IMR-90 (cell line): ENCODE measurements around the gene MLEC. TPM values are rescaled to one million over a fixed set of nuclear protein-coding genes. Genes with fewer than 3 reads are reported as not detected.

Experiments
- ATAC-seq: fragments of 200-7000 bp; cut with Tn5 transposase; 2 replicates; pipeline ENCODE4 v1.9.1; 2020; ENCODE audit warnings: low read depth, mild to moderate bottlenecking, moderate library complexity
- BruUV-seq: library from RNA; stranded (reverse); fragments of 400-500 nt; replicated peaks from 2 replicates; lab custom pipeline; 2021; lab: Mats Ljungman, UMichigan
- CTCF ChIA-PET: fragments of 300-600 bp; formaldehyde crosslinking; extraction: SDS; loops from one replicate; lab custom pipeline; 2021; ENCODE audit warnings: antibody characterized with exemption; lab: Yijun Ruan, JAX
- POLR2A ChIA-PET: fragments of 300-600 bp; sonication (Branson Sonifier 250); formaldehyde crosslinking; loops from one replicate; lab custom pipeline; 2022; ENCODE audit warnings: antibody characterized with exemption; ENCODE audit not compliant: unreplicated experiment; lab: Charles Lee
- DNase-seq: peaks from one replicate; pipeline ENCODE4 v3.0.0; 2013
- H2AFZ ChIP-seq: replicated peaks from 2 replicates; pipeline ENCODE3; 2013; ENCODE audit warnings: low read length, mild to moderate bottlenecking; ENCODE audit not compliant: poor library complexity
- H2AK5ac ChIP-seq: 2 replicates; pipeline ENCODE4 v1.6.1; 2013; ENCODE audit warnings: low read depth, low read length, inconsistent platforms
- H2AK9ac ChIP-seq: replicated peaks from 2 replicates; pipeline ENCODE3; 2013; ENCODE audit warnings: mild to moderate bottlenecking, low read depth, low read length, moderate library complexity; ENCODE audit not compliant: poor library complexity
- H2BK120ac ChIP-seq: 2 replicates; pipeline ENCODE4 v1.6.1; 2013; ENCODE audit warnings: low read depth, low read length, inconsistent platforms
- H2BK15ac ChIP-seq: 3 replicates; pipeline ENCODE4 v1.6.1; 2013; ENCODE audit warnings: low read depth, low read length, inconsistent platforms
- H2BK20ac ChIP-seq: 2 replicates; pipeline ENCODE4 v1.6.1; 2013; ENCODE audit warnings: low read depth, mild to moderate bottlenecking, inconsistent platforms, low read length, moderate library complexity
- H2BK5ac ChIP-seq: 2 replicates; pipeline ENCODE4 v1.6.1; 2013; ENCODE audit warnings: mild to moderate bottlenecking, low read depth, low read length, inconsistent platforms; ENCODE audit not compliant: poor library complexity, severe bottlenecking
- H3K14ac ChIP-seq: replicated peaks from 2 replicates; pipeline ENCODE4 v1.6.1; 2013; ENCODE audit warnings: low read depth, low read length, inconsistent platforms
- H3K18ac ChIP-seq: 2 replicates; pipeline ENCODE4 v1.6.1; 2013; ENCODE audit warnings: low read depth, low read length, control low read depth
- H3K23ac ChIP-seq: 2 replicates; pipeline ENCODE4 v1.6.1; 2013; ENCODE audit warnings: low read depth, low read length, inconsistent platforms
- H3K27ac ChIP-seq: 2 replicates; pipeline ENCODE4 v1.5.1; 2013; ENCODE audit warnings: mild to moderate bottlenecking, control low read depth, low read length; ENCODE audit not compliant: insufficient read depth
- H3K27me3 ChIP-seq: 2 replicates; pipeline ENCODE4 v1.6.1; 2013; ENCODE audit warnings: low read length; ENCODE audit not compliant: control insufficient read depth, insufficient read depth
- H3K36me3 ChIP-seq: 2 replicates; pipeline ENCODE4 v1.6.1; 2013; ENCODE audit warnings: low read length, mixed read lengths; ENCODE audit not compliant: control insufficient read depth, insufficient read depth
- H3K4ac ChIP-seq: 2 replicates; pipeline ENCODE4 v1.6.1; 2013; ENCODE audit warnings: low read depth, low read length, inconsistent platforms
- H3K4me1 ChIP-seq: 2 replicates; pipeline ENCODE4 v1.6.1; 2013; ENCODE audit warnings: low read length, mixed read lengths; ENCODE audit not compliant: control insufficient read depth, insufficient read depth
- H3K4me2 ChIP-seq: 2 replicates; pipeline ENCODE4 v1.6.1; 2013; ENCODE audit warnings: low read depth, mild to moderate bottlenecking, control low read depth, low read length, moderate library complexity
- H3K4me3 ChIP-seq: 2 replicates; pipeline ENCODE4 v1.5.1; 2013; ENCODE audit warnings: low read depth, mild to moderate bottlenecking, control low read depth, low read length, moderate library complexity; ENCODE audit not compliant: insufficient read depth
- H3K56ac ChIP-seq: 2 replicates; pipeline ENCODE4 v1.6.1; 2013; ENCODE audit warnings: low read length, inconsistent platforms; ENCODE audit not compliant: insufficient read depth; ENCODE audit errors: extremely low read depth
- H3K79me1 ChIP-seq, 2 experiments: 2 replicates each; pipeline ENCODE4 v1.6.1; 2013; ENCODE audit warnings: low read length in 2 of 2, inconsistent platforms in 1 of 2, low read depth in 1 of 2
- H3K9ac ChIP-seq: 2 replicates; pipeline ENCODE4 v1.6.1; 2013; ENCODE audit warnings: low read depth, low read length, control low read depth
- H3K9me1 ChIP-seq: 2 replicates; pipeline ENCODE4 v1.6.1; 2013; ENCODE audit warnings: low read length, inconsistent platforms; ENCODE audit not compliant: insufficient read depth
- H3K9me3 ChIP-seq: 2 replicates; pipeline ENCODE4 v1.6.1; 2013; ENCODE audit warnings: low read length; ENCODE audit not compliant: control insufficient read depth, insufficient read depth
- H4K20me1 ChIP-seq: 2 replicates; pipeline ENCODE4 v1.6.1; 2013; ENCODE audit warnings: low read length, inconsistent platforms; ENCODE audit not compliant: insufficient read depth
- H4K5ac ChIP-seq: 2 replicates; pipeline ENCODE4 v1.6.1; 2013; ENCODE audit warnings: mild to moderate bottlenecking, low read depth, low read length, control low read depth
- H4K8ac ChIP-seq, 2 experiments: 2 replicates each; pipeline ENCODE4 v1.6.1; 2013; ENCODE audit warnings: low read depth in 2 of 2, low read length in 2 of 2, control low read depth in 1 of 2, inconsistent platforms in 1 of 2
- H4K91ac ChIP-seq: 2 replicates; pipeline ENCODE4 v1.6.1; 2013; ENCODE audit warnings: low read depth, low read length, inconsistent platforms; ENCODE audit not compliant: insufficient read depth
- BHLHE40 ChIP-seq: fragments of 150-350 bp; IDR thresholded peaks from 2 replicates; pipeline ENCODE4 v1.6.1; 2016; ENCODE audit warnings: mild to moderate bottlenecking, low read depth, low read length
- MAFK ChIP-seq: IDR thresholded peaks from 2 replicates; pipeline ENCODE4 v1.6.1; 2012; ENCODE audit warnings: low read depth, low read length, improper control_type of control experiment
- MAZ ChIP-seq: IDR thresholded peaks from 2 replicates; pipeline ENCODE4 v1.6.1; 2012; ENCODE audit warnings: low read depth, mild to moderate bottlenecking, low read length, improper control_type of control experiment, moderate library complexity, borderline replicate concordance
- NFE2L2 ChIP-seq: fragments of 150-350 bp; IDR thresholded peaks from 2 replicates; pipeline ENCODE4 v1.6.1; 2016; ENCODE audit warnings: low read depth, mild to moderate bottlenecking, low read length
- RCOR1 ChIP-seq: IDR thresholded peaks from 2 replicates; pipeline ENCODE4 v1.6.1; 2012; ENCODE audit warnings: mild to moderate bottlenecking, low read length, improper control_type of control experiment; ENCODE audit not compliant: insufficient replicate concordance
- USF2 ChIP-seq: fragments of 150-350 bp; IDR thresholded peaks from 2 replicates; pipeline ENCODE4 v1.6.1; 2017; ENCODE audit warnings: mild to moderate bottlenecking, antibody characterized with exemption, low read length, low read depth
- WGBS, 2 experiments: methylation state at CpG; one replicate each; pipeline versions ENCODE4 v1.1.5 to v1.1.7; 2013; ENCODE audit warnings: missing lambda C conversion rate in 2 of 2; ENCODE audit not compliant: insufficient read length in 1 of 2; ENCODE audit errors: extremely low coverage in 2 of 2; 5-methylcytosine and 5-hydroxymethylcytosine counted together
- dilution Hi-C: fragments of 300-500 bp; cut with HindIII; formaldehyde crosslinking; loops from one replicate; pipeline ENCODE4 v1.14.3; 2018; ENCODE audit warnings: low sequenced_read_pairs; ENCODE audit not compliant: unreplicated experiment
- in situ Hi-C: fragments of 300-500 bp; cut with MboI; formaldehyde crosslinking; loops from 3 replicates; pipeline ENCODE4 v1.14.3; 2019; ENCODE audit warnings: low sequenced_read_pairs, inconsistent platforms, mixed read lengths
- intact Hi-C: fragments of 100-400 bp; cut with micrococcal nuclease; formaldehyde crosslinking; loops from 2 replicates; pipeline ENCODE4 v1.10.0; 2022
- polyA plus RNA-seq, 3 experiments: library from polyadenylated mRNA; depleted of rRNA; stranded (reverse); fragments of >200 nt; gene quantifications; 2 replicates each; pipeline ENCODE4 v1.2.3, GENCODE V29; 2012; ENCODE audit warnings: low replicate concordance in 1 of 3
- total RNA-seq: library from RNA; depleted of rRNA; stranded (reverse); fragments of >200 nt; gene quantifications from 2 replicates; pipeline ENCODE4 v1.2.3, GENCODE V29; 2012
- TF ChIP-seq, protein P1 (sequence below): fragments of 150-350 bp; IDR thresholded peaks from 2 replicates; pipeline ENCODE4 v1.6.1; 2016; ENCODE audit warnings: low read depth, mild to moderate bottlenecking, low read length, moderate library complexity, borderline replicate concordance

MLEC gene
- total and polyA plus RNA-seq, 2 of the 4 experiments (the other 2 are of a cell fraction), result 44.1 to 137 TPM

DNA sequence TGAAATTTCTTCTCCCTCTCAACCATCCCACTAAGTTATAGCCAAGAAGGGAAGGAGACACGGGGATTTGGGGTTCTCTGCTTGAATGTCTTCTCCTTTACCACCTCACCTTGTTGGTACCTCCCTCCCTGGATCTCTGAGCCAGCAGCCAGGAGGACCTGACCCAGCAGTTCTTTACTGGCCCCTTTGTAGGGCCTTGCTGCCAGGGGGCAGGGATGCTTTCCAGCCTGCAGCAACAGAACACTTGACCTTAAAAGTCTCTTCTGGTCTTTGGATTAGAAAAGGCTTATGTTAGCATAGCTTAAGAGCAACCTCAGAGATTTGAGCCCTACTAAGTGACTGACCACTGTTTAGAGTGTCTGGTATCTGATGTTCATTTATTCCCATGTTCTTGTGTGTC lies 10.4 kb downstream of the MLEC start:
- in situ Hi-C loops, result no loop called here
- Histone ChIP-seq H3K23ac (no peak overlapping the region), H3K18ac (no peak overlapping the region), H4K20me1 (peaks cover 31% of the 10 kb centered on the region), H2AK5ac (no peak overlapping the region), H3K9me3 (no peaks in the 10 kb centered on the region), H3K27me3 (no peaks in the 10 kb centered on the region), H3K14ac (no peak overlapping the region), H3K9me1 (peaks cover 24% of the 10 kb centered on the region), H4K5ac (no peak overlapping the region), H4K91ac (no peak overlapping the region), H2BK120ac (no peak overlapping the region), H3K79me1 (peaks cover 22 to 37% of the 10 kb centered on the region in 2 experiments), H3K9ac (no peak overlapping the region), H2AFZ (no peak overlapping the region), H2BK5ac (no peak overlapping the region), H2BK20ac (no peak overlapping the region), H2BK15ac (no peak overlapping the region), H3K27ac (no peak overlapping the region), H3K56ac (no peak overlapping the region), H3K4ac (no peak overlapping the region), H3K4me3 (no peak overlapping the region), H2AK9ac (no peak overlapping the region), H3K4me2 (no peak overlapping the region), H3K4me1 (peaks cover 3% of the 10 kb centered on the region), H3K36me3 (peaks cover 60% of the 10 kb centered on the region), H4K8ac (no peak overlapping the region)
- DNase-seq (no peak), ATAC-seq (no peak)
- CTCF ChIA-PET, result interaction anchor here (1.0 kb wide), 1 partner anchor 274 kb away, joined by 3 read pairs; no protein-coding TSS in a partner anchor
- no CpG with 5 or more reads among the region's 1 CpG for WGBS, 2 experiments
- BruUV-seq, result no TSS peak
- POLR2A ChIA-PET, result no interaction called here
- dilution Hi-C loops, result no loop called here
- TF ChIP-seq, protein P1, sequence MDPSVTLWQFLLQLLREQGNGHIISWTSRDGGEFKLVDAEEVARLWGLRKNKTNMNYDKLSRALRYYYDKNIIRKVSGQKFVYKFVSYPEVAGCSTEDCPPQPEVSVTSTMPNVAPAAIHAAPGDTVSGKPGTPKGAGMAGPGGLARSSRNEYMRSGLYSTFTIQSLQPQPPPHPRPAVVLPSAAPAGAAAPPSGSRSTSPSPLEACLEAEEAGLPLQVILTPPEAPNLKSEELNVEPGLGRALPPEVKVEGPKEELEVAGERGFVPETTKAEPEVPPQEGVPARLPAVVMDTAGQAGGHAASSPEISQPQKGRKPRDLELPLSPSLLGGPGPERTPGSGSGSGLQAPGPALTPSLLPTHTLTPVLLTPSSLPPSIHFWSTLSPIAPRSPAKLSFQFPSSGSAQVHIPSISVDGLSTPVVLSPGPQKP, result no peak
- no peak for TF ChIP-seq BHLHE40
- no peak for TF ChIP-seq MAZ
- TF ChIP-seq RCOR1, result no peak
- no peak for TF ChIP-seq NFE2L2
- TF ChIP-seq USF2, result no peak
- no peak for TF ChIP-seq MAFK
- intact Hi-C loops, result no loop called here
